HG03064 (cell line): ENCODE data around the gene HECTD2.

Experiments
- ATAC-seq: cut with Tn5 transposase; IDR thresholded peaks from one replicate; pipeline ENCODE4 v1.9.1; 2021; ENCODE audit warnings: low read depth; ENCODE audit not compliant: unreplicated experiment

HECTD2 gene

GRCh38 chr10:91465261-91465660, 55.1 kb downstream of the HECTD2 start:
- no peak for ATAC-seq

DNA sequence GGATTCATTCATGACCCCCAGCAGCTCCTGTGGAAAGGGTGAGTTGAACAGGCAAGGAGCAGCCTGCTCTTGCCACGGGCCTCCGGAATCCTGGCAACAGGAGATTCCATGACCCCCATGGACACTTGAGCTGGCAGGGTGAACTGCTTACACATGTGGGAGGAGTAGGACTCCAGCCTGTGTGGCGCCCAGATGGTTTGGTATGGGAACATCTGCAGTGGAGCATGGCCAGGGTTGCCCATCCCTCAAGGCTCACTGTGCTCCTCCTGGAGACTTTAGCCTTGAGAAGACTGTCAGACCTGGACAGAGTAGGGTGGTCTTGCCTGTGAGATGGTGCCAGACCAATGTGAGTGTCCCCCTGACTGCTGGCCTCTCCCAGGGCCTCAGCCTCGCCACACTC, 57.0 kb downstream of the HECTD2 start:
- no peak for ATAC-seq

GRCh38 chr10:91471602-91472001, 61.5 kb downstream of the HECTD2 start:
- ATAC-seq: no peak

- ATAC-seq: no peak
Measured at GRCh38 chr10:91472911-91473310, 62.8 kb downstream of the HECTD2 start.

DNA sequence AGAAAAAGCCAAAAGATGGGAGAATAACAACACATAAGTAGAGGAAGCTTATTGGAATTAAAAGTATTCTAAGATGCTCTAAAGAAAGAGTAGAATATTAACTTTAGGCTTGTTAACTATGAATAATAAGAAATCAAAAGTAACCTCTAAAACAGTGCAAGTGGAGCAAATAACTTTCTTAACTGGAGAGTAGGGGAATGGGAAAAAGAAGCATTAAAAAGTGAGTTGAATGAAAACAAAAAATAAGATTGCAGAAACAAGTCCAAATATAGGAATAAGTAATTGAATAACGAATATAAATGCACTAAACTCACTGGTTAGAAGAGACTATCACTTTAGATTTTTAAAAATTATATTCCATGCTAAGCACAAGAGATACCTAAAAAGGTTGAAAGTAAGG, 63.9 kb downstream of the HECTD2 start:
- ATAC-seq: no peak

DNA sequence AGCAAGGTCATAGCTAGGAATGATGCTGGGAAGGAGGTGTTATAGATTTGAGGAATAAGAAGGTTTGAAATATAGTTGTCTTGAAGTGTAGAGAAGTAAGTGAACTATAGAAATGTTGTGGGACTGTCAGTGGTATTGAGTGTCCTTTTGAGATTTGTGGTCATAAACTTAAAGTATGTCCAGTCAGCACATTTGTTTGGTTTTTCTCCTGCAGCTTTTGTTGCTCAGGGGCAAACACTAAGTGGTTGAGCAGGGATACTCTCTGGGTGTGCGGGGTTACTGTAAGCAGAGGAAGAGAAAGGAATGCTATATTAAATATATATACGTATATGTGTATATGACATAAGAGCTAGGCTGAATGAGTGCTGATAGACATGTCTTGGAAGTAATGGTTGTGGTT, 67.1 kb downstream of the HECTD2 start:
- no peak for ATAC-seq

DNA sequence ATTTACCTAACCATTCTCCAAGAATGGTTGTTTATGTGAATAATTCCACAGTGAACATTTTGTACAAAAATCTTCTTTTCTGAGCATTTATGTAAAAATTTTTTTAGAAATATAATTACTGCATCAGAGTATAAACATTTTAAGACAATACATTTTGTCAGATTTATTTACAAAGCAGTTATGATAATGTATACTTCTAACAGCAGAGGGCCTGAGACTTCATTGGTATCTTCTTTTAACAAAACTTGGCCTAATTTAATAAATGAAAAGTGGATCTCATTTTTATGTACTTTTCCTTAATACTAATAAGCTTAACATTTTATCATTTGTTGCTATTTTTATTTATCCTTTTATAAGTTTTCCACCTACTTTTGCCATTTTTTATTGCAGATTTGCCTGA, 69.4 kb downstream of the HECTD2 start:
- ATAC-seq: no peak

GRCh38 chr10:91487911-91488582, 77.9 kb downstream of the HECTD2 start:
- no peak for ATAC-seq

DNA sequence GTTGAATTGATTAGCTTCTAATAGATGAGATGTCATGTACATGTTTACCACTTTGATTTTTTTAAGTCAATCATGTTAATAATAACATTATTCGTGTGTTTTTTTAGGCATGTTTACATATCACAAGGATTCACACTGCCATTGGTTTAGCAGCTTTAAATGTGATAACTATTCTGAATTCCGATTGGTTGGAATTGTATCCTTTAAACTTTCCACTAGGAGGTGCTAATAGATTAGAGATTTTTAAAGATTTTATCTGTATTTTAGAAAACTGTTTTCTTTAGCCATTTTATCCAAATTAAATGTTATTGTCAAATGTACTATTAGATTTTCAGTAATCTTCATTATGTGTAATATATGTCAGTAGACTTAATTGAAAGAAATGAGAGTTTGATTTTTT, 83.2 kb downstream of the HECTD2 start:
- no peak for ATAC-seq

GRCh38 chr10:91495402-91495801, 85.3 kb downstream of the HECTD2 start:
- no peak for ATAC-seq

GRCh38 chr10:91496016-91496415, 85.9 kb downstream of the HECTD2 start:
- ATAC-seq: no peak

DNA sequence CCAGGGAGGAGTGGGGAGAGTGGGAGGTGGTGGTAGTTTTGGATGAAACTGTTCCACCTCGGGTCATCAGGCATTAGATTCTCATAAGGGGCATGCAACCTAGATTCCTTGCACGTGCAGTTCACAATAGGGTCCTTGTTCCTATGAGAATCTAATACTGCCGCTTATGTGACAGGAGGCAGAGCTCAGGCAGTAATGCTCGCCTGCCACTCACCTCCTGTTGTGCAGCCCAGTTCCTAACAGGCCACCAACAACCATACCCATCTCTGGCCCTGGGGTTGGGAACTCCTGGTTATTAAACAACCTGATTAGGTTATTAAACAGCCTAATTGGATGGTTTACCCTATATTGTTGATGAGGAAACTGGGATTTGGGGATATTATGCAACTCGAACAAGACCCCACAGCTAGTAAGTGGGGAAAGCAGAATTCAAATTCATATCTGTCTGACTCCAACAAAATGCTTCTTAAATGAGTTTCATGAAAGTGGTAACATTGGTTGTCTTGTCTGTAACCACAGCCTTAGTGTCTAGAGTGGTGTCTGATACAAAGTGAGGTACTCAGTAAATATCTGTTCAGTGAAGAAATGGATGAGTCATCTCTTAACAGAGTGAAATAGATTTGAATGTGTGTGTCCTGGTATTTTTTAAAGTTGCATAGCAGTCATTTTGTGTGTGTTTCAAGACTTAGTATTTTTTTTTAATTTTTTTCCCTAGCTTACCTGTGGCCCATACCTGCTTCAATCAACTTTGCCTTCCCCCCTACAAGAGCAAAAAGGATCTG, 101.6 kb downstream of the HECTD2 start:
- ATAC-seq: no peak

GRCh38 chr10:91512458-91512857, 102.3 kb downstream of the HECTD2 start:
- no peak for ATAC-seq

- ATAC-seq: no peak
Measured at GRCh38 chr10:91513598-91514424, 103.7 kb downstream of the HECTD2 start.

DNA sequence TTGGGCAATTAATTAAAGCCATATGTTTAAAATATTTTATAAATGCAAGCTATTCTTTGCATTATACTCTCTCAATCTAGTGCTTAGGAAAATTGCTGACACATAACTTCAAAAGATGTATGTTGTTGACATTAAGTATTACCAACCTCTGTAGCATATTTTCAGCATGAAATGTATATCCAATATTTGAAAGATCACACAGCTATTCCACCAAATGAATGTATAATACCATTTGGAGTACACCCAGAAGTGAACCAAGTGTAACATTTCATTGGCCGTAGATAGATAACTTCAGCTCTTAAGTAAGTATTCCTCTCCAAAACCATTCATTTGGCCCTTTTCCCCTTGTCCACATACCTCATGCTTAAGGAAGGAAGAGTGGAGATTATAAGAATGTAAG, 104.6 kb downstream of the HECTD2 start:
- ATAC-seq: no peak

GRCh38 chr10:91517394-91517793, 107.2 kb downstream of the HECTD2 start:
- no peak for ATAC-seq

- no peak for ATAC-seq
Measured at GRCh38 chr10:91519899-91520514, 109.9 kb downstream of the HECTD2 start.

DNA sequence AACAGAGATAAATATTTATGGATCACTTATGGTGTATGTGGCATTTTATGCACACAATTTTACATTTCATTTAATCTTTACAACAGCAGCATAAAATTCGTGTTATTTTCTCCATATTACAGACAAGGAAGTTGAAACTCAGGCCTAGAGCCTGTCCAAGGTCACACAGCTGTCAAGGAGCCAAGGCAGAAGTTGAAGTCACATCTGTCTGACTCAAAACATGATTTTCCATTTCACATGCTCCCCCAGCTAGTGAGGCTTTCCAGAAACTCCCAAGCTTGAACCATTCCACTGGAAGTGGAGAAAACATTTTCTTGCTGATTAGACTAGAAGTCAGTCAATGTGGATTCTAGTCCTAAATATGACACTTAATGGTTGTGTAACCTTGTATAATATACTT, 110.5 kb downstream of the HECTD2 start:
- ATAC-seq: no peak

DNA sequence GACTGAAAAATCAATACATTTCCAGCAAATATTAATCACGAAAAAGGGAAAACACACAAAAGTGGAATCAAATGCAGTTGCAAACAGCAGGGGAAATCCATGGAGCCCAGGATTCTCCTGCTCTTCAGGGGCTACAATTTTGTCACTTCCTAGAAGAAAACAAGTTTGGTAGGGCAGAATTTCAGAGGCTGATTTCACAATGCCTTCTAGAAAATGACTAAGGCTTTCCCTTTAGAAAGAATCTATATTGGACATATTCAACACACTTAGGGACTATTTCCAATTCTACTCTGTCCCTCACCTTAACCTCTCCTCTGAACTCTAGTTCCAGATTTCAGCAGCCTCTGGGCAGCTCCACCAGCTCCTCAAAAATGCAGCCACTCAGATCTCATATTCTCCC, 111.3 kb downstream of the HECTD2 start:
- no peak for ATAC-seq

DNA sequence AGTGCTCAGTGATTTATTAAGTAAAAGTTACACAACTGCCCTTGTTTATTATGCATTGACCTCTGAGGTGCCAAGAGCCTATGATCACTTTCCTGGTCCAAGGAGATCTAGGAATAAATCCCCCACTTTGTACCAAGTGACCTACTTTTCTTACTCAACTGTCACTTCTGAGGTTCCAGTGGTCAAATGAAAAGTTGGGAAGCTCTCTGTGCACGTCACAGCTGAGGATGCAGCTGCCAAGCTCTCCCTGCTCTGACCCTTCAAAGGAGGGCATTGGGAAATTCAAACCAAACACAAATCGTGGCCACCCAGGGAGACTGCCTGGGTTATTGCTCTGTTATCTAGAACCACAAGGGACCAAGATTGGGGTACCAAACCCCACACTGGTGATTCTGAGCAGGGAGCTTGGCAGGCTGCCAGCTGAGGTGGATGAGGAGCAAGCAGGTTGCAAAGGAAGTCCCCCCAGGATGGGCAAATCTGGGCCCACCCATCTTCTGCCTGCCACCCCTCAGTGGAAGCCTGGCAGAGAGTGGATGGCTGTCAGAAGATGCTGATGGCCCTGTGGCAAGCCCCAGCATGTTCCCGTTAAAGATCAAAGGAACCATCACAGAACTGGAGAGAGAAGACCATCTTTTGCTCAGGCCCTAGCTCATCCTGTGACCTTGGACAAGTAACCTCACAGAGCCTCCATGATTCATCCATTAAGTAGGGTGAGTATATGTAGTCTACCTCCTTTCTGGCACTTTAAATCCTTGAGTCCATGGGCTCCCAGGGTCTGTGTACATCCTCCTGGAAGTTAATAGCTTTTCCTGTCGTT, 116.0 kb downstream of the HECTD2 start:
- no peak for ATAC-seq
